GM12878 (cell line): ENCODE measurements around the gene MDGA2. TPM values are rescaled to one million over a fixed set of nuclear protein-coding genes. Genes with fewer than 3 reads are reported as not detected.

ENCODE experiments used
- ATAC-seq: fragments of 200-7000 bp; cut with Tn5 transposase; 3 replicates; pipeline ENCODE4 v1.9.1; 2020; ENCODE audit warnings: mild to moderate bottlenecking, moderate library complexity
- BruUV-seq: library from RNA; stranded (reverse); fragments of 400-500 nt; replicated peaks from 2 replicates; lab custom pipeline; 2021; lab: Mats Ljungman, UMichigan
- CTCF ChIA-PET: fragments of 300-600 bp; sonication (Branson Sonifier 250); formaldehyde crosslinking; extraction: SDS; loops from one replicate; lab custom pipeline; 2021; ENCODE audit warnings: inconsistent platforms; lab: Yijun Ruan, JAX
- POLR2A ChIA-PET: fragments of 350-600 bp; formaldehyde crosslinking; extraction: SDS; loops from one replicate; lab custom pipeline; 2021; ENCODE audit warnings: inconsistent platforms; lab: Charles Lee
- RAD21 ChIA-PET: fragments of 300-600 bp; sonication (Branson Sonifier 250); formaldehyde crosslinking; loops from one replicate; lab custom pipeline; 2023; ENCODE audit warnings: antibody characterized with exemption; ENCODE audit not compliant: unreplicated experiment; lab: Charles Lee
- SMC1A ChIA-PET: fragments of 300-600 bp; sonication (Branson Sonifier 250); formaldehyde crosslinking; loops from one replicate; lab custom pipeline; 2023; ENCODE audit not compliant: unreplicated experiment, uncharacterized antibody; lab: Charles Lee
- DNase-seq: peaks from one replicate; pipeline ENCODE4 v3.0.0-alpha.2; 2011; ENCODE audit warnings: low read depth, low spot score
- FAIRE-seq: peaks from 3 replicates; lab custom pipeline; 2011; peaks lifted over from hg19 to GRCh38; lab: Jason Lieb, UNC
- H2AFZ ChIP-seq: 2 replicates; pipeline ENCODE4 v1.6.0; 2011; ENCODE audit warnings: low read depth, low read length, control low read depth; ENCODE audit not compliant: control insufficient read depth
- H3K27ac ChIP-seq: 2 replicates; pipeline ENCODE4 v1.5.1; 2011; ENCODE audit warnings: control low read depth; ENCODE audit not compliant: control insufficient read depth, insufficient read depth
- H3K27me3 ChIP-seq, 2 experiments: replicated peaks in 1 of 2; 2 replicates each; pipeline versions ENCODE4 v1.6.0 to v1.6.1; 2011; ENCODE audit warnings: low read length in 1 of 2; ENCODE audit not compliant: control insufficient read depth in 2 of 2, insufficient read depth in 2 of 2
- H3K36me3 ChIP-seq, 2 experiments: 2 replicates each; pipeline ENCODE4 v1.5.1; 2011; ENCODE audit warnings: low read length in 1 of 2; ENCODE audit not compliant: control insufficient read depth in 2 of 2, insufficient read depth in 2 of 2
- H3K4me1 ChIP-seq: 2 replicates; pipeline ENCODE4 v1.6.1; 2011; ENCODE audit warnings: mild to moderate bottlenecking, low read length, moderate library complexity, mixed read lengths; ENCODE audit not compliant: control insufficient read depth, insufficient read depth
- H3K4me2 ChIP-seq: 2 replicates; pipeline ENCODE4 v1.6.0; 2011; ENCODE audit warnings: control low read depth; ENCODE audit not compliant: control insufficient read depth, insufficient read depth
- H3K4me3 ChIP-seq: fragments of 200-600 bp; sonication (generic); 2 replicates; pipeline ENCODE4 v1.5.1; 2016
- H3K79me2 ChIP-seq: 2 replicates; pipeline ENCODE4 v1.6.0; 2011; ENCODE audit warnings: low read length; ENCODE audit not compliant: control insufficient read depth, insufficient read depth
- H3K9ac ChIP-seq: 2 replicates; pipeline ENCODE4 v1.8.0; 2011; ENCODE audit warnings: low read length, control low read depth, mixed read lengths; ENCODE audit not compliant: control insufficient read depth, insufficient read depth
- H3K9me3 ChIP-seq: replicated peaks from 3 replicates; pipeline ENCODE4 v1.5.1; 2011; ENCODE audit warnings: mild to moderate bottlenecking, low read length; ENCODE audit not compliant: control insufficient read depth, insufficient read depth
- H4K20me1 ChIP-seq: 2 replicates; pipeline ENCODE4 v1.6.0; 2011; ENCODE audit not compliant: control insufficient read depth, insufficient read depth
- EZH2 ChIP-seq: IDR thresholded peaks from 2 replicates; pipeline ENCODE4 v1.6.1; 2012; ENCODE audit warnings: low read depth, mild to moderate bottlenecking, control low read depth, inconsistent platforms, low read length, borderline replicate concordance; ENCODE audit not compliant: control insufficient read depth
- GATAD2B ChIP-seq: fragments of 450-650 bp; conservative IDR thresholded peaks from 2 replicates; pipeline ENCODE4 v1.6.1; 2017; ENCODE audit warnings: low read depth, mild to moderate bottlenecking, moderate library complexity
- IKZF2 ChIP-seq, 2 experiments: fragments of 450-650 bp; IDR thresholded peaks; 2 replicates each; pipeline ENCODE4 v1.6.1; 2017; ENCODE audit warnings: mild to moderate bottlenecking in 2 of 2, moderate library complexity in 2 of 2
- NBN ChIP-seq: fragments of 450-650 bp; IDR thresholded peaks from 2 replicates; pipeline ENCODE4 v1.6.1; 2016
- NFIC ChIP-seq: IDR thresholded peaks from 2 replicates; pipeline ENCODE4 v1.6.1; 2012; ENCODE audit warnings: low read depth, mild to moderate bottlenecking, inconsistent platforms, low read length, moderate library complexity
- SIX5 ChIP-seq: IDR thresholded peaks from 2 replicates; pipeline ENCODE4 v1.6.1; 2011; ENCODE audit warnings: mild to moderate bottlenecking, low read depth, low read length, moderate library complexity; ENCODE audit not compliant: severe bottlenecking
- SMC3 ChIP-seq: IDR thresholded peaks from 2 replicates; pipeline ENCODE4 v1.6.1; 2011; ENCODE audit warnings: low read length, improper control_type of control experiment, borderline replicate concordance
- TBL1XR1 ChIP-seq: IDR thresholded peaks from 2 replicates; pipeline ENCODE4 v1.6.1; 2012; ENCODE audit warnings: low read depth, low read length, improper control_type of control experiment
- ZBTB11 ChIP-seq: fragments of 450-650 bp; formaldehyde crosslinking; IDR thresholded peaks from 2 replicates; pipeline ENCODE4 v1.5.0; 2022; ENCODE audit warnings: mild to moderate bottlenecking, missing genetic modification characterization
- ZZZ3 ChIP-seq: IDR thresholded peaks from 2 replicates; pipeline ENCODE4 v1.6.1; 2011; ENCODE audit warnings: low read depth; ENCODE audit not compliant: control insufficient read depth, insufficient read length
- WGBS: methylation state at CpG from one replicate; pipeline ENCODE4 v1.1.6; 2016; ENCODE audit warnings: low lambda C conversion rate; ENCODE audit not compliant: insufficient replicate concordance, insufficient coverage; ENCODE audit errors: missing lambda C conversion rate; 5-methylcytosine and 5-hydroxymethylcytosine counted together
- in situ Hi-C: fragments of 300-500 bp; cut with MboI; formaldehyde crosslinking; loops from 9 replicates; pipeline ENCODE4 v1.14.3; 2018; ENCODE audit warnings: mixed read lengths
- intact Hi-C: fragments of 100-400 bp; cut with micrococcal nuclease; formaldehyde crosslinking; loops from one replicate; pipeline ENCODE4 v1.14.2; 2022; ENCODE audit not compliant: unreplicated experiment
- polyA plus RNA-seq, 11 experiments: library from polyadenylated mRNA; depleted of rRNA in 4 of 11; unstranded in 6 of 11; stranded (reverse) in 5 of 11; fragments of >200 nt; fragmentation: Nextera tagmentation in 4 of 11; fragmentation: Illumina TruSeq in 1 of 11; extraction: Ambion mirVana in 4 of 11; extraction: Trizol in 1 of 11; gene quantifications; 1 replicate in 1 of 11; 2 replicates in 10 of 11; pipeline versions ENCODE4 v1.2.1 to v1.2.3, GENCODE V29; 2011 to 2016; ENCODE audit warnings: inconsistent platforms in 2 of 11, missing spikeins in 2 of 11, low read depth in 1 of 11
- total RNA-seq, 4 experiments: library from RNA; depleted of rRNA in 3 of 4; stranded (reverse); fragments of >200 nt in 3 of 4; fragmentation: Illumina TruSeq in 1 of 4; extraction: Trizol in 1 of 4; gene quantifications; 2 replicates each; pipeline versions ENCODE4 v1.2.1 to v1.2.3, GENCODE V29; 2013 to 2021

Gene MDGA2
- total and polyA plus RNA-seq, 10 of the 15 experiments (the other 5 are each of a cell fraction or from before 2014, with no cell fraction given), result not detected

DNA sequence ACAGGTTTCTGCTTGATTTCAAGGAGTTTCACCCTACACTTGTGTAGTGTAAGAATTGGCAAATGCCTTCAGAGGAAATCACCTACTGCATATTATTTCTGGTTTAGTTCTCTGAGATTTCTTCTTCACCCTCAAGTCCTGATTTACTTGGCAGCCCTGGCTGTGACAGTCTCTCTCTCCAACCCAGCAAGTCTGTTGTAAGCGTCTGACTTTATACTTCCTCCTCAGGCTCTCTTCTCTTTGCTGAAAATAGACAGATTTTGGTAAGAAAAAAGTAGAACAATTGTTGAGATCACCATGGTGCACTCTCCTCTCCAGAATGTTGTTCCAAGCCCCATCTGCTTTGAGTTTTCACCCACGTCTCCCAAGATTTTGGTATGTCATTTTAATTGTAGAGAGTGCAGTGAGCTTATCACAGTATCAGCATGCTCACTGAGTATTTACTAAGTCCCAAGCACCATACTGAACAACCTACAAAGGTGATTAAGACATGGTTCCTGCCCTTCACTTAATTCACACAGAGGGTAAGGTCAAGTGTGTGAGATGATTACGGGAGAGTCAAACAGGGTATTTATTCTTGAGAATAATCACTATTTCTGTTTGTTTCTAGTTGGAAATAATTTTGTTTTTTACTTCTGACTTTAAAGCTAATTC lies 148.7 kb downstream of the MDGA2 start:
- no peak for ATAC-seq
- no peaks in the 10 kb centered on the region for H4K20me1 ChIP-seq

More for the DNA sequence above, 148.7 kb downstream of the MDGA2 start:
- no peak for FAIRE-seq
- Histone ChIP-seq H3K36me3 (no peaks in the 10 kb centered on the region), H3K9ac (no peak overlapping the region), H3K4me2 (no peak overlapping the region), H2AFZ (no peak overlapping the region), H3K27ac (no peak overlapping the region), H3K27me3 (no peaks in the 10 kb centered on the region), H3K4me3 (no peak overlapping the region), H3K9me3 (no peaks in the 10 kb centered on the region), H3K4me1 (no peaks in the 10 kb centered on the region), H3K79me2 (no peaks in the 10 kb centered on the region)
- BruUV-seq, result no TSS peak
- SMC1A ChIA-PET, result no interaction called here
- 19% methylated on average over 3 of the region's 3 CpGs for WGBS
- intact Hi-C loops, result no loop called here
- RAD21 ChIA-PET, result no interaction called here
- in situ Hi-C loops, result no loop called here
- no peak for DNase-seq
- POLR2A ChIA-PET, result no interaction called here
- TF ChIP-seq EZH2 (no peak), SMC3 (no peak), NFIC (no peak), ZZZ3 (no peak), SIX5 (no peak), ZBTB11 (no peak), TBL1XR1 (no peak), IKZF2 (IDR thresholded peaks at IDR 0.05) (no peak), GATAD2B (no peak), NBN (no peak)
- CTCF ChIA-PET, result no interaction called here
